ENCODE results near the gene INPPL1. TPM values are rescaled to one million over a fixed set of nuclear protein-coding genes. Genes with fewer than 3 reads are reported as not detected.

The INPPL1 gene, protein sequence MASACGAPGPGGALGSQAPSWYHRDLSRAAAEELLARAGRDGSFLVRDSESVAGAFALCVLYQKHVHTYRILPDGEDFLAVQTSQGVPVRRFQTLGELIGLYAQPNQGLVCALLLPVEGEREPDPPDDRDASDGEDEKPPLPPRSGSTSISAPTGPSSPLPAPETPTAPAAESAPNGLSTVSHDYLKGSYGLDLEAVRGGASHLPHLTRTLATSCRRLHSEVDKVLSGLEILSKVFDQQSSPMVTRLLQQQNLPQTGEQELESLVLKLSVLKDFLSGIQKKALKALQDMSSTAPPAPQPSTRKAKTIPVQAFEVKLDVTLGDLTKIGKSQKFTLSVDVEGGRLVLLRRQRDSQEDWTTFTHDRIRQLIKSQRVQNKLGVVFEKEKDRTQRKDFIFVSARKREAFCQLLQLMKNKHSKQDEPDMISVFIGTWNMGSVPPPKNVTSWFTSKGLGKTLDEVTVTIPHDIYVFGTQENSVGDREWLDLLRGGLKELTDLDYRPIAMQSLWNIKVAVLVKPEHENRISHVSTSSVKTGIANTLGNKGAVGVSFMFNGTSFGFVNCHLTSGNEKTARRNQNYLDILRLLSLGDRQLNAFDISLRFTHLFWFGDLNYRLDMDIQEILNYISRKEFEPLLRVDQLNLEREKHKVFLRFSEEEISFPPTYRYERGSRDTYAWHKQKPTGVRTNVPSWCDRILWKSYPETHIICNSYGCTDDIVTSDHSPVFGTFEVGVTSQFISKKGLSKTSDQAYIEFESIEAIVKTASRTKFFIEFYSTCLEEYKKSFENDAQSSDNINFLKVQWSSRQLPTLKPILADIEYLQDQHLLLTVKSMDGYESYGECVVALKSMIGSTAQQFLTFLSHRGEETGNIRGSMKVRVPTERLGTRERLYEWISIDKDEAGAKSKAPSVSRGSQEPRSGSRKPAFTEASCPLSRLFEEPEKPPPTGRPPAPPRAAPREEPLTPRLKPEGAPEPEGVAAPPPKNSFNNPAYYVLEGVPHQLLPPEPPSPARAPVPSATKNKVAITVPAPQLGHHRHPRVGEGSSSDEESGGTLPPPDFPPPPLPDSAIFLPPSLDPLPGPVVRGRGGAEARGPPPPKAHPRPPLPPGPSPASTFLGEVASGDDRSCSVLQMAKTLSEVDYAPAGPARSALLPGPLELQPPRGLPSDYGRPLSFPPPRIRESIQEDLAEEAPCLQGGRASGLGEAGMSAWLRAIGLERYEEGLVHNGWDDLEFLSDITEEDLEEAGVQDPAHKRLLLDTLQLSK
- total RNA-seq, result 80.8 and 114 TPM in 2 replicates

DNA sequence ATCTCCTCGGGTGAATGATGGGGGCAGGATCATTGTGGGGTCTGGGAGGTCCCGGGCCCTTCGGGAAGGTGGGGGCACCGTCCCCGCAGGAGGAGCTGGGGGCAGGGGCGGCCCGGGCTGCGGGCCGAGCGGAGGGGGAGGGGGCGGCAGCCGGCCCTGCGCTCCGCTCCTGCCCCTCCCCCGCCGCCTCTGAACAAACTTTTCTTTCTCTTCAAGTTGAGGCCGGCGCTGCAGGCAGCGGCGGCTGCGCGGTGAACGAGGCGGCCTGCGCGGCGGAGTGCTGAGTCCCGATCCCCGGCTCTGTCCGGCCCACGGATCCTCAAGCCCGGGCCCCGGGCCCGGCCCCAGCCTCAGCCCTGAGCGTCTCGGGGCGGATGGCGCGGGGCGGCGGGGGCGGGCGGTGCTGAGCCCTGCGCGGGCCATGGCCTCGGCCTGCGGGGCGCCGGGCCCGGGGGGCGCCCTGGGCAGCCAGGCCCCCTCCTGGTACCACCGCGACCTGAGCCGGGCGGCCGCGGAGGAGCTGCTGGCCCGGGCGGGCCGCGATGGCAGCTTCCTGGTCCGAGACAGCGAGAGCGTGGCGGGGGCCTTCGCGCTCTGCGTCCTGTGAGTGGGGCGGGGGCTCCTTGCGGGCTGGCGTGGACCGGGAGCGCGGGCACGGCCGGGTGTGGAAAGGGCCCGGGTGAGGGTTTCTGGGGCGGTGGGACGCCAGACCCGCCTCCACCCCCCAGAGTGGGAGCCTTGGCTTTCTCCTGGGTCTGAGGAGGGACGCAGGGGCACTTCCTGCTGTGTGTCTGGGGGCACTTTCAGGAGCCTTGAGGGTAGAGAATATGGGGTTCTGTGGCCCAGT, at the start of gene INPPL1:
Gene INPPL1 (plus strand): TSS at position 204 of the 847 bp plus-strand sequence. CDS start 218 bp downstream, at position 422.

DNA sequence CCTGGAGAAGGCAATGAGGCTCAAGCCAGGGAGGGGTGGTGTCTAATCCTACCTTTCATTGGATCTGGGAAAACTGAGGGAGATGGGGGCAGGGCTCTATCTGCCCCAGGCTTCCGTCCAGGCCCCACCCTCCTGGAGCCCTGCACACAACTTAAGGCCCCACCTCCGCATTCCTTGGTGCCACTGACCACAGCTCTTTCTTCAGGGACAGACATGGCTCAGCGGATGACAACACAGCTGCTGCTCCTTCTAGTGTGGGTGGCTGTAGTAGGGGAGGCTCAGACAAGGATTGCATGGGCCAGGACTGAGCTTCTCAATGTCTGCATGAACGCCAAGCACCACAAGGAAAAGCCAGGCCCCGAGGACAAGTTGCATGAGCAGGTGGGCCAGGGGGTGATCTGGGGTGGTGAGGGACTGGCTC, 32.6 kb upstream of the INPPL1 start, which contains the start of gene FOLR1:
Gene FOLR1 (plus strand): TSS at position 180 of the 421 bp plus-strand sequence. CDS start 34 bp downstream, at position 214.

DNA sequence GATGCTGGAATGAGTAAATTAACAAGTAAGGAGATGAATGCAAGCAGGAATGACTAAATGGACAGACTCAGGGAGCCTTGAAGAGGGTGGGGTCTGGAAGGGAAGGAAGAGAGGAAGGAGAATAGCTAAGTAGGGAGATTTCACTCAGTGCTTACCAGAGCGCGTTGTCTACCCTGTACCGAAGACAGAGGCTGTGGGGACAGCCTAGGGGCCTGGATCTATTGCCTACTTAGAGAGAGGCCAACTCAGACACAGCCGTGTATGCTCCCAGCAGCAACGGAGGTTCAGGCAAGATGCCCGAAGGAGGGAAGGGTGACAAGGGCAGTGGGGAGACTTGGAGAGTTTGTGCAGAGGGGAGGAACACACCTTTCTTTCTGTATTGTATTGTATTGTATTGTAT, 7.9 kb upstream of the INPPL1 start, which contains the start of gene FOLR2:
Gene FOLR2 (plus strand): TSS at position 157 of the 400 bp plus-strand sequence. CDS start 1,791 bp downstream, outside the sequence.

DNA sequence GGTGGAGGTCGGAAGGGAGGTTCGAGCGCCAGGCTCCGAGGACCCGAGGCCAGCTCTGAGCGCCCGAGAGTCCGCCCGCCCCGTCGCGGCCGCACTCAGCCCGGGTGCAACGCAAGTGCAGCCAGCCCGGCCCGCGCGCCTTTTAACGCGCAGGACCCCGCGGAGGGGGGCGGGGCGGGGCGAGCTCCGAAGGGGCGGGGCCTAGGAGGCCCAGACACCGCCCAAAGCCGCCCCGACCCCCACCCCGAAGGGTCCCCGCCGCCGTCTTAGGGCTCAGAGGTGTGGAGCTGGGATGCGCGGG, 19.4 kb downstream of the INPPL1 start, which contains the start of gene PHOX2A:
Gene PHOX2A (minus strand): TSS at position 117 of the 301 bp plus-strand sequence. CDS start 172 bp downstream, outside the sequence.

Other genes starting within 250 kb of the INPPL1 start
- 2.5 and 4.4 TPM in 2 replicates for gene IL18BP, start 225.9 kb upstream of the INPPL1 start, total RNA-seq
- 168 and 206 TPM in 2 replicates for gene NUMA1, start 144.2 kb upstream of the INPPL1 start, total RNA-seq
- 6.1 and 6.5 TPM in 2 replicates for gene LRRC51, start 143.9 kb upstream of the INPPL1 start, total RNA-seq
- 68.1 and 81.7 TPM in 2 replicates for gene LAMTOR1, start 121.5 kb upstream of the INPPL1 start, total RNA-seq
- not detected in 2 replicates for gene TOMT, start 118.8 kb upstream of the INPPL1 start, total RNA-seq
- gene ANAPC15, start 112.1 kb upstream of the INPPL1 start, total RNA-seq, result 11.5 and 14.0 TPM in 2 replicates
- 3.4 TPM in 1 of 2 replicates, not detected in the other for gene FOLR3, start 89.0 kb upstream of the INPPL1 start, total RNA-seq
- gene FOLR1, start 32.6 kb upstream of the INPPL1 start, total RNA-seq, result not detected in 2 replicates
- gene FOLR2, start 8.0 kb upstream of the INPPL1 start, total RNA-seq, result not detected in 2 replicates
- gene PHOX2A, start 19.4 kb downstream of the INPPL1 start, total RNA-seq, result not detected in 2 replicates
- 33.4 and 47.7 TPM in 2 replicates for gene CLPB, start 209.8 kb downstream of the INPPL1 start, total RNA-seq